Smooth muscle cell of the coronary artery (primary cell): Measurements from ENCODE around the gene PPM1D. TPM values are rescaled to one million over a fixed set of nuclear protein-coding genes. Genes with fewer than 3 reads are reported as not detected.

ENCODE experiments used
- total RNA-seq: library from RNA; depleted of rRNA; stranded (reverse); fragments of >200 nt; gene quantifications from 2 replicates; pipeline ENCODE4 v1.2.3, GENCODE V29; 2014; ENCODE audit warnings: low replicate concordance

Gene PPM1D
- 6.2 and 7.0 TPM in 2 replicates for total RNA-seq

DNA sequence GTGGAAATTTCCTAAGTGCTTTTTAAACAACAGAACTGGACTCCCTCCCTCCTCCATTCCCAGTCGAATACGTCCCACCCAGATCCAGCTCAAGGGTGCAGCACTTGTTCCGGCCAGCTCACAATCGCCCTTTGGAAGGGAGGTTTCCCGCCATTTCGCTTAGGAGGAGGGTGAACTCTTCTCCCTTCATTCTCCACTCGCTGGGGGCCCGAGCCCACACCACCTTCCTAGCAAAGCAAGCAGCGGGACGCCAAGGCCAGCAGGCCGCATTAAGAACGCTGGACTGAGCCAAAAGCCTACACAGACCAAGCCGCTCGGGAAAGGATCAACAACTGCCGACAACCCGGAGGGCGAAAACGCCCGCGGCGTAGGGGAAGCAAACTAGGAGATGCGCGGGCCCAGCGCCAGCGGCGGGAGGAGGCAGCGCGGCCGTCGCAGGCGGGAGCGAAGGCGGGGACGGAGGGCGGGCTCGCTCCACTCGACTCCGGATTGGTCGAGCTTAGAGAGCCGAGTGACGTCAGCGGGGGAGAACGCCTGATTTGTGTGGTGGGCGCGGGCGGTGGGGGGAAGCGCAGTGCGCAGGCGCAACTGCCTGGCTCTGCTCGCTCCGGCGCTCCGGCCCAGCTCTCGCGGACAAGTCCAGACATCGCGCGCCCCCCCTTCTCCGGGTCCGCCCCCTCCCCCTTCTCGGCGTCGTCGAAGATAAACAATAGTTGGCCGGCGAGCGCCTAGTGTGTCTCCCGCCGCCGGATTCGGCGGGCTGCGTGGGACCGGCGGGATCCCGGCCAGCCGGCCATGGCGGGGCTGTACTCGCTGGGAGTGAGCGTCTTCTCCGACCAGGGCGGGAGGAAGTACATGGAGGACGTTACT lies at the start of gene PPM1D:
Gene PPM1D (plus strand): TSS at position 574 of the 870 bp plus-strand sequence. CDS start 222 bp downstream, at position 796.

GRCh38 chr17:60677308-60678117 lies 77.5 kb downstream of the PPM1D start, which contains the start of gene BCAS3:
BCAS3 (plus strand) TSS chr17:60677851.

Other genes starting within 250 kb of the PPM1D start
- 44.8 and 49.4 TPM in 2 replicates for gene USP32, start 208.1 kb upstream of the PPM1D start, total RNA-seq
- not detected in 2 replicates for gene CHCT1, start 177.7 kb upstream of the PPM1D start, total RNA-seq
- gene APPBP2, start 74.0 kb upstream of the PPM1D start, total RNA-seq = 26.4 and 30.8 TPM in 2 replicates
- 28.9 and 54.8 TPM in 2 replicates for gene BCAS3, start 77.7 kb downstream of the PPM1D start, total RNA-seq